Fibroblast of lung (primary cell): ENCODE data around the gene PLCH2. TPM values are rescaled to one million over a fixed set of nuclear protein-coding genes. Genes with fewer than 3 reads are reported as not detected.

ENCODE experiments used
- DNase-seq, 2 donors: peaks; one replicate each; pipeline versions ENCODE4 v3.0.0 to v3.0.0-alpha.2; 2010; ENCODE audit warnings: low read depth in 2 of 2
- H2AFZ ChIP-seq: 2 replicates; pipeline ENCODE4 v1.5.1; 2012; ENCODE audit warnings: low read length, control low read depth, inconsistent platforms
- H3K27ac ChIP-seq: 2 replicates; pipeline ENCODE4 v1.5.1; 2011; ENCODE audit warnings: low read length, control low read depth; ENCODE audit not compliant: insufficient read depth
- H3K27me3 ChIP-seq: 2 replicates; pipeline ENCODE4 v1.5.1; 2011; ENCODE audit warnings: mild to moderate bottlenecking, low read length; ENCODE audit not compliant: control insufficient read depth, insufficient read depth
- H3K36me3 ChIP-seq: 2 replicates; pipeline ENCODE4 v1.5.1; 2011; ENCODE audit warnings: low read length; ENCODE audit not compliant: control insufficient read depth, insufficient read depth
- H3K4me1 ChIP-seq: 2 replicates; pipeline ENCODE4 v1.5.1; 2011; ENCODE audit warnings: low read length; ENCODE audit not compliant: control insufficient read depth, insufficient read depth; ENCODE audit errors: extremely low read depth
- H3K4me2 ChIP-seq: 2 replicates; pipeline ENCODE4 v1.5.1; 2011; ENCODE audit warnings: low read length, control low read depth; ENCODE audit not compliant: insufficient read depth; ENCODE audit errors: extremely low read depth
- H3K4me3 ChIP-seq, 4 experiments: fragments of 200-600 bp in 1 of 4; sonication (generic) in 1 of 4; replicated peaks in 1 of 4; 2 replicates each; pipeline ENCODE4 v1.5.1; 2011 to 2016; ENCODE audit warnings: low read length in 4 of 4, low read depth in 3 of 4, mild to moderate bottlenecking in 3 of 4, control low read depth in 2 of 4, inconsistent platforms in 1 of 4, mixed read lengths in 1 of 4; ENCODE audit not compliant: insufficient read depth in 1 of 4; ENCODE audit errors: control extremely low read depth in 1 of 4
- H3K79me2 ChIP-seq: 2 replicates; pipeline ENCODE4 v1.5.1; 2012; ENCODE audit warnings: mild to moderate bottlenecking, low read length, inconsistent platforms; ENCODE audit not compliant: control insufficient read depth, insufficient read depth
- H3K9ac ChIP-seq: 2 replicates; pipeline ENCODE4 v1.5.1; 2011; ENCODE audit warnings: mild to moderate bottlenecking, low read length, control low read depth; ENCODE audit not compliant: insufficient read depth
- H3K9me3 ChIP-seq: 2 replicates; pipeline ENCODE4 v1.5.1; 2012; ENCODE audit warnings: low read depth, low read length; ENCODE audit not compliant: control insufficient read depth, insufficient read depth
- H4K20me1 ChIP-seq: 2 replicates; pipeline ENCODE4 v1.5.1; 2011; ENCODE audit warnings: low read length; ENCODE audit not compliant: control insufficient read depth, insufficient read depth; ENCODE audit errors: extremely low read depth
- CTCF ChIP-seq, 2 donors: IDR thresholded peaks in 1 of 2; conservative IDR thresholded peaks in 1 of 2; 1 replicate in 1 of 2; 2 replicates in 1 of 2; pipeline ENCODE4 v1.5.1; 2011 to 2012; ENCODE audit warnings: low read length in 2 of 2, control low read depth in 1 of 2, inconsistent platforms in 1 of 2, low read depth in 1 of 2, mild to moderate bottlenecking in 1 of 2
- EZH2 ChIP-seq: IDR thresholded peaks from 2 replicates; pipeline ENCODE4 v1.5.1; 2012; ENCODE audit warnings: low read length, control low read depth, mild to moderate bottlenecking; ENCODE audit errors: missing control alignments
- polyA plus RNA-seq, 2 donors: library from polyadenylated mRNA; depleted of rRNA in 1 of 2; stranded (reverse) in 1 of 2; unstranded in 1 of 2; fragments of >200 nt; gene quantifications; 2 replicates each; pipeline ENCODE4 v1.2.1, GENCODE V29; 2011 to 2012; ENCODE audit warnings: missing spikeins in 1 of 2
- total RNA-seq: library from RNA; depleted of rRNA; stranded (reverse); fragments of >200 nt; gene quantifications from 2 replicates; pipeline ENCODE4 v1.2.1, GENCODE V29; 2014

PLCH2 gene
- total and polyA plus RNA-seq, 2 donors (not counting 1 experiment from before 2014, with no cell fraction given) = 0.02 to 0.17 TPM

GRCh38 chr1:2495546-2495945 is 19.5 kb downstream of the PLCH2 start:
- Histone ChIP-seq H3K79me2 (no peaks in the 10 kb centered on the region), H3K9ac (no peak overlapping the region), H3K36me3 (no peaks in the 10 kb centered on the region), H3K4me3 (no peak overlapping the region), H3K27ac (no peak overlapping the region), H3K4me2 (no peak overlapping the region), H3K4me1 (no peaks in the 10 kb centered on the region), H3K9me3 (no peaks in the 10 kb centered on the region), H2AFZ (no peak overlapping the region), H4K20me1 (no peaks in the 10 kb centered on the region), H3K27me3 (no peaks in the 10 kb centered on the region)
- DNase-seq = no peak
- TF ChIP-seq EZH2 (no peak), CTCF (conservative IDR thresholded peaks at IDR 0.05 in 1 of 2, IDR thresholded peaks at IDR 0.05 in 1 of 2; ENCODE audit: low read depth in 1 of 2, low read length in 2 of 2) (no peak)

- TF ChIP-seq EZH2 (no peak), CTCF (conservative IDR thresholded peaks at IDR 0.05 in 1 of 2, IDR thresholded peaks at IDR 0.05 in 1 of 2; ENCODE audit: low read depth in 1 of 2, low read length in 2 of 2) (no peak)
These were observed 20.1 kb downstream of the PLCH2 start for GRCh38 chr1:2496087-2496622.

GRCh38 chr1:2496746-2497145 is 20.7 kb downstream of the PLCH2 start:
- TF ChIP-seq EZH2 = no peak
- no peak for TF ChIP-seq CTCF (conservative IDR thresholded peaks at IDR 0.05 in 1 of 2, IDR thresholded peaks at IDR 0.05 in 1 of 2; ENCODE audit: low read depth in 1 of 2, low read length in 2 of 2)
- H3K27me3 ChIP-seq = no peaks in the 10 kb centered on the region
- no peaks in the 10 kb centered on the region for H3K9me3 ChIP-seq
- H3K79me2 ChIP-seq = no peaks in the 10 kb centered on the region
- H3K4me3 ChIP-seq = no peak overlapping the region
- no peaks in the 10 kb centered on the region for H3K36me3 ChIP-seq
- H3K9ac ChIP-seq = no peak overlapping the region
- H3K4me1 ChIP-seq = no peaks in the 10 kb centered on the region
- no peaks in the 10 kb centered on the region for H4K20me1 ChIP-seq
- no peak overlapping the region for H2AFZ ChIP-seq
- no peak overlapping the region for H3K27ac ChIP-seq
- H3K4me2 ChIP-seq = no peak overlapping the region
- no peak for DNase-seq

More at GRCh38 chr1:2496087-2496622, 20.1 kb downstream of the PLCH2 start:
- Histone ChIP-seq H3K79me2 (no peaks in the 10 kb centered on the region), H3K27me3 (no peaks in the 10 kb centered on the region), H3K36me3 (no peaks in the 10 kb centered on the region), H2AFZ (no peak overlapping the region), H3K4me3 (no peak overlapping the region), H3K27ac (no peak overlapping the region), H3K9ac (no peak overlapping the region), H4K20me1 (no peaks in the 10 kb centered on the region), H3K9me3 (no peaks in the 10 kb centered on the region), H3K4me2 (no peak overlapping the region), H3K4me1 (no peaks in the 10 kb centered on the region)
- DNase-seq = no peak
